Stomach (tissue), 9 donors: ENCODE data around the gene SULF2. TPM values are rescaled to one million over a fixed set of nuclear protein-coding genes. Genes with fewer than 3 reads are reported as not detected.
A peak's percentile ranks its signal among the peaks of the same experiment; 100 is the strongest.

Experiments used
- DNase-seq, 2 donors: peaks; one replicate each; pipeline versions ENCODE4 v3.0.0 to v3.0.0-alpha.2; 2013 to 2019
- H3K27ac ChIP-seq, 5 donors: fragments of 200-600 bp in 4 of 5; sonication (generic) in 4 of 5; one replicate each; pipeline ENCODE4 v1.5.1; 2013 to 2019; ENCODE audit warnings: mild to moderate bottlenecking in 1 of 5, moderate library complexity in 1 of 5
- H3K27me3 ChIP-seq, 3 donors: fragments of 200-600 bp; sonication (generic); one replicate each; pipeline ENCODE4 v1.5.1; 2017 to 2019; ENCODE audit warnings: mixed run types in 1 of 3
- H3K36me3 ChIP-seq, 4 donors: fragments of 200-600 bp; sonication (generic); 1 replicate in 3 of 4; 2 replicates in 1 of 4; pipeline ENCODE4 v1.5.1; 2016 to 2019
- H3K4me1 ChIP-seq, 4 donors: fragments of 200-600 bp; sonication (generic); one replicate each; pipeline ENCODE4 v1.5.1; 2016 to 2019
- H3K4me3 ChIP-seq, 4 donors: fragments of 200-600 bp; sonication (generic) in 3 of 4; one replicate each; pipeline ENCODE4 v1.5.1; 2016 to 2019; ENCODE audit warnings: mild to moderate bottlenecking in 1 of 4
- H3K9me3 ChIP-seq, 4 donors: fragments of 200-600 bp; sonication (generic); one replicate each; pipeline ENCODE4 v1.5.1; 2016 to 2019
- CTCF ChIP-seq, 7 experiments: fragments of 450-650 bp in 4 of 7; fragments of 200-600 bp in 3 of 7; sonication (generic) in 3 of 7; IDR thresholded peaks; one replicate each; pipeline ENCODE4 v1.5.1; 2016 to 2019; ENCODE audit warnings: antibody characterized with exemption in 7 of 7, control low read depth in 2 of 7, mild to moderate bottlenecking in 1 of 7
- EP300 ChIP-seq: sonication (generic); formaldehyde crosslinking; IDR thresholded peaks from one replicate; pipeline ENCODE4 v1.6.1; 2017; ENCODE audit warnings: antibody characterized with exemption
- POLR2A ChIP-seq, 4 donors: fragments of 450-650 bp; IDR thresholded peaks; one replicate each; pipeline ENCODE4 v1.6.1; 2016; ENCODE audit warnings: antibody characterized with exemption in 4 of 4, control low read depth in 2 of 4, mild to moderate bottlenecking in 1 of 4, moderate library complexity in 1 of 4
- POLR2AphosphoS5 ChIP-seq, 3 donors: sonication (generic); formaldehyde crosslinking; IDR thresholded peaks; one replicate each; pipeline ENCODE4 v1.6.1; 2016; ENCODE audit warnings: antibody characterized with exemption in 3 of 3
- WGBS, 5 donors: extraction: QIAGEN DNeasy Blood & Tissue Kit in 3 of 5; methylation state at CpG; one replicate each; pipeline versions ENCODE4 v1.1.5 to v1.1.7; 2013 to 2018; 5-methylcytosine and 5-hydroxymethylcytosine counted together
- intact Hi-C: fragments of 100-400 bp; cut with DNase I; formaldehyde crosslinking; loops from one replicate; pipeline ENCODE4 v1.15.1; 2023; ENCODE audit warnings: low total_unique reads
- polyA plus RNA-seq, 3 donors: library from polyadenylated mRNA; stranded (reverse); fragments of 200-250 nt; gene quantifications; one replicate each; pipeline ENCODE4 v1.2.3, GENCODE V29; 2013
- total RNA-seq, 5 donors: library from RNA; depleted of rRNA; stranded (reverse); fragments of >200 nt; gene quantifications; one replicate each; pipeline versions ENCODE4 v1.1.0 to v1.2.3, GENCODE V29; 2014 to 2016
- donor health status: healthy with polysubstance abuse.
- donor health status: Bipolar disorder and iron deficiency.
- donor health status: healthy.

The SULF2 gene
- total and polyA plus RNA-seq, 8 donors, result 9.0 to 226 (median 27.3) TPM

GRCh38 chr20:47704746-47705496 is 80.4 kb downstream of the SULF2 start:
- intact Hi-C loops, result no loop called here

GRCh38 chr20:47703748-47704147 is 81.5 kb downstream of the SULF2 start:
- no peak overlapping the region for H3K27ac ChIP-seq
- TF ChIP-seq POLR2A (IDR thresholded peaks at IDR 0.05) (no peak), EP300 (no peak), CTCF (IDR thresholded peaks at IDR 0.05) (no peak), POLR2AphosphoS5 (IDR thresholded peaks at IDR 0.05) (no peak)
- no peaks in the 10 kb centered on the region for H3K27me3 ChIP-seq
- intact Hi-C loops, result no loop called here
- H3K4me1 ChIP-seq, result no peaks in the 10 kb centered on the region
- H3K9me3 ChIP-seq, result no peaks in the 10 kb centered on the region
- 74 to 87% (median 81%) methylated on average over 5 of the region's 5 CpGs for WGBS, 5 donors
- no peak overlapping the region for H3K4me3 ChIP-seq
- peak in 1 of 2 donors; percentile 44 for DNase-seq
- peaks cover 0 to 17% (median 10%) of the 10 kb centered on the region in 4 donors for H3K36me3 ChIP-seq

More at GRCh38 chr20:47704746-47705496, 80.4 kb downstream of the SULF2 start:
- Histone ChIP-seq H3K36me3 (peaks cover 0 to 17% (median 10%) of the 10 kb centered on the region in 4 donors), H3K4me3 (no peak overlapping the region), H3K27ac (no peak overlapping the region), H3K4me1 (peaks cover 0 to 3% (median 0%) of the 10 kb centered on the region in 4 donors), H3K9me3 (no peaks in the 10 kb centered on the region), H3K27me3 (no peaks in the 10 kb centered on the region)
- TF ChIP-seq CTCF (IDR thresholded peaks at IDR 0.05), result no peak
- no peak for TF ChIP-seq POLR2AphosphoS5 (IDR thresholded peaks at IDR 0.05)
- TF ChIP-seq EP300, result no peak
- no peak for TF ChIP-seq POLR2A (IDR thresholded peaks at IDR 0.05)
- 56 to 76% (median 66%) methylated on average over 15 of the region's 15 CpGs for WGBS, 5 donors
- peak in 1 of 2 donors; percentile 34 for DNase-seq

GRCh38 chr20:47701612-47702011 is 83.7 kb downstream of the SULF2 start:
- Histone ChIP-seq H3K4me1 (no peaks in the 10 kb centered on the region), H3K36me3 (peaks cover 0 to 17% (median 10%) of the 10 kb centered on the region in 4 donors), H3K4me3 (no peak overlapping the region), H3K27ac (no peak overlapping the region), H3K9me3 (no peaks in the 10 kb centered on the region), H3K27me3 (no peaks in the 10 kb centered on the region)
- DNase-seq, result no peak
- TF ChIP-seq POLR2AphosphoS5 (IDR thresholded peaks at IDR 0.05) (no peak), EP300 (no peak), POLR2A (IDR thresholded peaks at IDR 0.05) (no peak), CTCF (IDR thresholded peaks at IDR 0.05) (no peak)
- intact Hi-C loops, result no loop called here
- WGBS, 5 donors, result 86 to 95% (median 91%) methylated on average over 15 of the region's 15 CpGs

- H3K36me3 ChIP-seq, result peaks cover 0 to 17% (median 10%) of the 10 kb centered on the region in 4 donors
- H3K27me3 ChIP-seq, result no peaks in the 10 kb centered on the region
- WGBS, 5 donors, result 69 to 82% (median 79%) methylated on average over 7 of the region's 7 CpGs
- no peaks in the 10 kb centered on the region for H3K9me3 ChIP-seq
- TF ChIP-seq POLR2A (IDR thresholded peaks at IDR 0.05), result no peak
- TF ChIP-seq EP300, result no peak
- TF ChIP-seq POLR2AphosphoS5 (IDR thresholded peaks at IDR 0.05), result no peak
- TF ChIP-seq CTCF (IDR thresholded peaks at IDR 0.05), result no peak
- H3K27ac ChIP-seq, result no peak overlapping the region
- intact Hi-C loops, result no loop called here
- H3K4me3 ChIP-seq, result no peak overlapping the region
- no peaks in the 10 kb centered on the region for H3K4me1 ChIP-seq
- DNase-seq, result no peak
Measured at GRCh38 chr20:47700327-47700726, 85.0 kb downstream of the SULF2 start.
